Mesothelial cell of epicardium (in vitro differentiated cells): ENCODE data around the gene DACT2. TPM values are rescaled to one million over a fixed set of nuclear protein-coding genes. Genes with fewer than 3 reads are reported as not detected.

Experiments used
- DNase-seq, 2 experiments: peaks; one replicate each; pipeline ENCODE4 v3.0.0; 2021; ENCODE audit warnings: low spot score in 2 of 2; ENCODE audit not compliant: unreplicated experiment in 2 of 2
- H3K27ac Mint-ChIP-seq: 2 replicates; pipeline ENCODE4 v1.8.0; 2021; ENCODE audit warnings: mixed read lengths
- H3K27me3 Mint-ChIP-seq: 2 replicates; pipeline ENCODE4 v1.8.0; 2021; ENCODE audit warnings: low read depth, mixed read lengths
- H3K36me3 Mint-ChIP-seq: 2 replicates; pipeline ENCODE4 v1.8.0; 2021; ENCODE audit warnings: mixed read lengths
- H3K4me1 Mint-ChIP-seq: 2 replicates; pipeline ENCODE4 v1.8.0; 2021; ENCODE audit warnings: mixed read lengths
- H3K4me3 Mint-ChIP-seq: 2 replicates; pipeline ENCODE4 v1.8.0; 2021; ENCODE audit warnings: mild to moderate bottlenecking, moderate library complexity, mixed read lengths
- H3K9me3 Mint-ChIP-seq: 2 replicates; pipeline ENCODE4 v1.8.0; 2021; ENCODE audit warnings: mixed read lengths
- CTCF ChIP-seq: fragments of 200-600 bp; sonication (generic); IDR thresholded peaks from one replicate; pipeline ENCODE4 v1.5.0; 2021; ENCODE audit warnings: antibody characterized with exemption; ENCODE audit not compliant: unreplicated experiment
- total RNA-seq: library from RNA; stranded (reverse); gene quantifications from 3 replicates; pipeline ENCODE4 v1.2.1, GENCODE V29; 2021

DACT2 gene
- total RNA-seq, 1 donor from 2014 or later: 7.4 TPM

GRCh38 chr6:168258795-168259194, 60.8 kb downstream of the DACT2 start:
- TF ChIP-seq CTCF: no peak
- no peaks in the 10 kb centered on the region for H3K36me3 Mint-ChIP-seq
- peaks cover 18% of the 10 kb centered on the region for H3K27me3 Mint-ChIP-seq
- no peak overlapping the region for H3K4me3 Mint-ChIP-seq
- peaks cover 16% of the 10 kb centered on the region for H3K9me3 Mint-ChIP-seq
- H3K4me1 Mint-ChIP-seq: peaks cover 4% of the 10 kb centered on the region
- DNase-seq: no peak
- H3K27ac Mint-ChIP-seq: no peak overlapping the region

GRCh38 chr6:168256940-168257339, 62.6 kb downstream of the DACT2 start:
- Mint-ChIP-seq H3K9me3 (peaks cover 16% of the 10 kb centered on the region), H3K36me3 (no peaks in the 10 kb centered on the region), H3K27ac (no peak overlapping the region), H3K4me3 (no peak overlapping the region), H3K4me1 (peaks cover 12% of the 10 kb centered on the region), H3K27me3 (peaks cover 18% of the 10 kb centered on the region)
- no peak for TF ChIP-seq CTCF
- no peak for DNase-seq

Other genes starting within 250 kb of the DACT2 start
- not detected in 3 replicates for gene FRMD1, start 240.6 kb downstream of the DACT2 start, total RNA-seq
- 4.4 to 4.9 TPM (median 4.8 TPM) in 3 replicates for gene SMOC2, start 121.4 kb upstream of the DACT2 start, total RNA-seq